OCI-LY7 (cell line): ENCODE measurements around the gene RPUSD1.

Experiments
- EZH2phosphoT487 ChIP-seq: fragments of 200-600 bp; sonication (generic); IDR thresholded peaks from 2 replicates; pipeline ENCODE4 v1.6.1; 2018; ENCODE audit warnings: low read depth, borderline replicate concordance, mild to moderate bottlenecking, mixed run types, antibody characterized with exemption, low read length, moderate library complexity, mixed read lengths
- TF ChIP-seq, protein P1 (sequence below): fragments of 200-600 bp; sonication (generic); conservative IDR thresholded peaks from 2 replicates; pipeline ENCODE4 v1.5.1; 2014; ENCODE audit warnings: mild to moderate bottlenecking, antibody characterized with exemption, low read length, moderate library complexity, mixed read lengths

DNA sequence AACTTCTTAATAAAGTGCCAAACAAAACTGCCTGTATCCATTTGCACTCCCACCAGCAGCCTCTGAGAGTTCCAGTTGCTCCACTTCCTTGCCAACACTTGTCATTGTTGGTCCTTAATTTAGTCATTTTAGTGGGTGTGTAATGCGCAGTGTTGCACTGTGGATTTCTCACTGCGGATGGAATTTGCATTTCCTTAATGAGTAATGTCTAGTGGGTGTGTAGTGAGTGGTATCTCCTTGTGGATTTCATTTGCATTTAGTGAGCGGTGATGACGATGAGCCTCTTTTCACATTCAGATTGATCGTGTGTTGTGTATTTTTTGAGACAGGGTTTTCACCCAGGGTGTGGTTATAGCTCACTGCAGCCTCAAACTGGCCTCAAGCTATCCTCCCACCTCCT, 31.8 kb downstream of the RPUSD1 start:
- TF ChIP-seq, protein P1, sequence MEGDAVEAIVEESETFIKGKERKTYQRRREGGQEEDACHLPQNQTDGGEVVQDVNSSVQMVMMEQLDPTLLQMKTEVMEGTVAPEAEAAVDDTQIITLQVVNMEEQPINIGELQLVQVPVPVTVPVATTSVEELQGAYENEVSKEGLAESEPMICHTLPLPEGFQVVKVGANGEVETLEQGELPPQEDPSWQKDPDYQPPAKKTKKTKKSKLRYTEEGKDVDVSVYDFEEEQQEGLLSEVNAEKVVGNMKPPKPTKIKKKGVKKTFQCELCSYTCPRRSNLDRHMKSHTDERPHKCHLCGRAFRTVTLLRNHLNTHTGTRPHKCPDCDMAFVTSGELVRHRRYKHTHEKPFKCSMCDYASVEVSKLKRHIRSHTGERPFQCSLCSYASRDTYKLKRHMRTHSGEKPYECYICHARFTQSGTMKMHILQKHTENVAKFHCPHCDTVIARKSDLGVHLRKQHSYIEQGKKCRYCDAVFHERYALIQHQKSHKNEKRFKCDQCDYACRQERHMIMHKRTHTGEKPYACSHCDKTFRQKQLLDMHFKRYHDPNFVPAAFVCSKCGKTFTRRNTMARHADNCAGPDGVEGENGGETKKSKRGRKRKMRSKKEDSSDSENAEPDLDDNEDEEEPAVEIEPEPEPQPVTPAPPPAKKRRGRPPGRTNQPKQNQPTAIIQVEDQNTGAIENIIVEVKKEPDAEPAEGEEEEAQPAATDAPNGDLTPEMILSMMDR, result no peak
- TF ChIP-seq EZH2phosphoT487, result no peak
